NCI-H2107 treated with DMSO at 0.1 percent for 48 hours (cell line): Measurements from ENCODE around the gene SBNO2.

Source experiments
- DNase-seq: peaks from one replicate; lab custom pipeline; 2025; ENCODE audit not compliant: unreplicated experiment; lab: John Stamatoyannopoulos, UW

SBNO2 gene

DNA sequence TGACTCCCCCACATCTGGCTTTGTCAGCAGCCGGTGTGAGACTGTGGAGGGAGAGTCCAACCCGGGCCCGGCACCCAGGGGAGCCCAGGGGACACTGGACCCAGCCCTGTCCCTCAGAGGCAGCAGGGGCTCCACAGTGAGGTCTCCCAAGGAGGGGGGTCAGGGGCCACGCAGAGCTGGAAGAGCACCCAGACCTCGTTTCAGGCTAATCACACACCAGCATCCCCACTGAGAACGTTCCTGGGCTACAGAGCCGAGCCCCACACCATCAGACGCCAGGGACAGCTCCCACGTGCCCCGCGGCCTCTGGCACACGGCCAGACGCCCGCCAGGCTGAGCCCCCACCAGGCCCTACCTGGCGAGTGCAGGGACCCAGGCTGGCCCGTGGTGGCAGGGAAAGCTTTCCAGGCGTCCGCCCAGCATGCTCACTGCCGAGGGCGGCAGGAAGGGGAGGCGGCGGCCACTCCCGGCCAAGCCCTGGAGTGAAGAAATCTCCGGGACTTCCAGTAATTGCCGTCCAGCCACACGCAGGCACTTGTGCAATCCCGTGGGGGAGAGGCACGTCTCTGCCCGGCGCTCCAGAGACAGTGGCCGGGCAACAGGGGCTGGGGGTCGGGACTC is 19.2 kb downstream of the SBNO2 start:
- no peak for DNase-seq

DNA sequence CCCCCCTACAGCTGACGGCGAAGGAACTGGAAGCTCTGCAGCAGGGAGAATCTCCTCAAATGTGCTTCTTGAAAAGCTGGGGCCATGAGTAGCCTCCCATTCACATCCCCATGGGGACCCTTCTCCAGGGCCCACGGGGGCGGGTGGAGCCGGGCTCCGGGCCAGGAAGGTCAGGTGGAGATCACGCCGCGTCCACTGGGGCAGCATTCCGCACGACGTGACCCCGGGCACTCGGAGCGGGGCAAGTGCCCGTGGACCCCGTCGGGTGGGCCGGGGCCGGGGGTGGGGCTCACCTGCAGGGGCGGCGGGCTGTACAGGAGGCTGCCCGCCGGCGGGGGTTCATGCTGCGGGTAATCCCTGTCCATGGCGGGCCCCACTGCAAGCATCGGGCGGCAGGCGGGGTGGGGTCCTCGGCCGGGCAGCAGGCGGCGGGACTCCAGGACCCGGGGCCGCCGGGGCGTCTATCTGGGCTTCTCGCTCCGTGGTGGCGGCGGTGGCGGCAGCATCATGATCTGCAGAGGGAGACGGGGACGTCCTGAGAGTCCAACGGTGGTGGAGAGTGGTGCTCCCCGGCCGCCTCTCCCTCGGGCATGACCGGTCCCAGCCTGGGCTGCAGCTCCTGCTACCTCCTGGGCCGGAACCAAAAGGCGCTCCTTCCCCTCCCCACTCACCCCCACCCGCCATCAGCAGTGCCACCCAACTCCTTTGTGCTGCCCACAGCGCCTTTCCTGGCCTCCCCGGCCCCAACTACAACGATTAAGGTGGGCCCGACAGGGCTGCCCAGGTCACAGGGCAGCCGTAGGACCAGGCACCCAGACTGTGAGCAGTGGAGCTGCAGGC is 20.0 kb downstream of the SBNO2 start:
- DNase-seq: no peak

DNA sequence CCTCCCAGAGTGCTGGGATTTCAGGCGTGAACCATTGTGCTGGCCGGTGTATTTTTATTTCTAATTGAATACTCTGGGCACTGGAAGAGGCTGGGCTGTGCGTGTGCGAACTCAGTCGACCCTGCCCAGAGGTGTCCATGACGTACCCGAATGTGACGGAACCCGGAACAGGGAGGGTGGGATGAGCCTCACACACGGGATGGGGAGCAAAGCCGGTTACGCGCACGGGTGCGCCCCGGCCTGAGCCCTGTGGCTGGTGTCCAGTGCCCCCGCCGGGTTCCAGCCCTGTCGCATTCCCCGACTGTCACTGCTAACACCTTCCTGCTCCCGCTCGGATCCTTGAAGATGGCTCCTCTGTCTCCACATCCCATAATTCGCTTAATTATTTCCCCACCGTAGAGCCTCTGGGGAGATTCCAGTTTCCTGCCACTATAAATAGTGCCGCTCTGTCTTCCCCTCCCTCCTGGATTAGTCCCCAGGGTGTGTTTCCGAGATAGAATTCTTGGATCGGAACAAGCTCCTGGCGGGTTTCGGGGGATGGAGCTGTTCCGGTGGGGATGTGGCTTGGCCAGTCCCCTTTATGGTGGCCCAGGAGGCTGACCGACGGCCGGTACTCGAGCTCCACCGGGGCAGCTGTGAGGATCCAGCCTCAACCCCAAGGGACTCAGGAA is 22.0 kb downstream of the SBNO2 start:
- DNase-seq: no peak

DNA sequence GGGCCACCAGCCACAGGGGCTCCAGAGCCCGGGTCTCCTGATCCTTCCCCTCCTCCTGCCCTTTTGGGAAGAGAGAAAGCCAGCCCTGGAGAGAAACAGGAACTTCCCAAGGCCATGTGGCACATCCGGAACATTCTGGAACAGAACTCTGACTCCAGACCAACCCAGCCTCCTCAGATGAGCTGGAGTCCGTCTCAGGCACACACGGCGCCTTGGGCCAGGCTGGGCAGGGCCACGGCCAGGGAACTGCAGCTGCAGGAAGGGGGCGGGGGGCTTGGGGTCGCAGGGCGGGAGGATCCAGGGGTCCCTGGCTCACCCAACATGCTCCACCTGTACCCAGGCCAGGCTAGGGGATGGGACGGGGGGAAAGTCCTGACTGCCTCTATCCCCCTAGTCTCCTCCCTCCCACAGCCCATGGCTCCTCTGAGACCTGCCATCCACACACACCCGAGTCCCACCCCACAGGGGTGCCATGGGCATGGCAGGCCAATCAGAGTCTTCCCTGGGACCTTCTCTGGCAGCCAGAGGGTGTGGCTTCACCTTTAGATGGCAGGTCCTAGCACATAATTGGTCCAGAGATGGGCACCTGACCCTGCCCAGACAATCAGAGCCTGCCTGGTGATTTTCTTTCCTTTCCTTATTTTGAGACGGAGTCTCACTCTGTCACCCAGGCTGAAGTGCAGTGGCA is 22.9 kb downstream of the SBNO2 start:
- no peak for DNase-seq

- no peak for DNase-seq
Observed at GRCh38 chr19:1150333-1151036, 23.6 kb downstream of the SBNO2 start.

- DNase-seq: no peak
Observed at GRCh38 chr19:1149259-1150045, 24.6 kb downstream of the SBNO2 start.

- DNase-seq: no peak
Observed at GRCh38 chr19:1147934-1148549, 26.0 kb downstream of the SBNO2 start.

GRCh38 chr19:1146858-1147780 is 26.9 kb downstream of the SBNO2 start:
- DNase-seq: no peak

DNA sequence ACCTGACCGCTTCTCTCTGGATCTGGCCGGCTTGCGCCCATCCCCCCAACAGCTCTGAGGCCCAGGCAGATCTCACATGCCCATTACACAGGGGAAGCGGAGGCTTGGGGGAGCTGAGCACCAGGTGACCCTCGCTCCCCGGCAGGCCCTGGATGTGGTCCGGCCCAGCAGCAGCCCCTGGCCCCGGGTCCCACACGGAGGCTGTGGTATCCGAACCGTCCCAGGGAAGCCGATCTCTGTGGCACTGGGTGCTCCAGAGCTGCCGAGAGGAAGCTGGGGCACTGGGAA is 27.7 kb downstream of the SBNO2 start:
- no peak for DNase-seq

- DNase-seq: no peak
Observed at GRCh38 chr19:1145635-1146411, 28.2 kb downstream of the SBNO2 start.

GRCh38 chr19:1144741-1145140 is 29.3 kb downstream of the SBNO2 start:
- DNase-seq: no peak

DNA sequence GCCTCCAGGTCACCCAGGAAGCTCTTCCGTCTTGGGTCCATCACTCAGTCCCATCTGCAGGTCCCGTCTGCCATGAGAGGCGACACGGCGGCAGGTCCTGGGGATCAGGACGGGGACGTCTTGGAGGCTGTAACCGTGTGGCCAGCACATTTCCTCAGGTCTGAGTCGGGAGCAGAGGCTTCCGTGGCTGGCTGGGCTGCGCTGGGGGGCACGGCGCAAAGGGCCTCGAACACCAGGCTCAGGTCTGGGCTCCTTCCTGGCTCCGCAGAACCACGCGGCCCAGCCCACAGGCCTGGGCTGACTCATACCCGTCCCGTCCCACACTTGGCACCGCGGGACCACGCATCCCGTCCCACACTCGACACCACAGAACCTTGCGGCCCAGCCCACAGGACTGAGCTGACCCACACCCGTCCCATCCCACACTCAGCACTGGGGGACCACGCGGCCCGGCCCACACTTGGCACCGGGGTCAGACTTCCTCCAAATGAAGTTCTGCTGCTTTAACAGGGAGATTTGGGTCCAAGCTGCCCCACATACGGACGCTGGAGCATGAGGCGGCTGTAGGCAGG is 30.2 kb downstream of the SBNO2 start:
- no peak for DNase-seq

- DNase-seq: no peak
Observed at GRCh38 chr19:1141944-1142343, 32.1 kb downstream of the SBNO2 start.

DNA sequence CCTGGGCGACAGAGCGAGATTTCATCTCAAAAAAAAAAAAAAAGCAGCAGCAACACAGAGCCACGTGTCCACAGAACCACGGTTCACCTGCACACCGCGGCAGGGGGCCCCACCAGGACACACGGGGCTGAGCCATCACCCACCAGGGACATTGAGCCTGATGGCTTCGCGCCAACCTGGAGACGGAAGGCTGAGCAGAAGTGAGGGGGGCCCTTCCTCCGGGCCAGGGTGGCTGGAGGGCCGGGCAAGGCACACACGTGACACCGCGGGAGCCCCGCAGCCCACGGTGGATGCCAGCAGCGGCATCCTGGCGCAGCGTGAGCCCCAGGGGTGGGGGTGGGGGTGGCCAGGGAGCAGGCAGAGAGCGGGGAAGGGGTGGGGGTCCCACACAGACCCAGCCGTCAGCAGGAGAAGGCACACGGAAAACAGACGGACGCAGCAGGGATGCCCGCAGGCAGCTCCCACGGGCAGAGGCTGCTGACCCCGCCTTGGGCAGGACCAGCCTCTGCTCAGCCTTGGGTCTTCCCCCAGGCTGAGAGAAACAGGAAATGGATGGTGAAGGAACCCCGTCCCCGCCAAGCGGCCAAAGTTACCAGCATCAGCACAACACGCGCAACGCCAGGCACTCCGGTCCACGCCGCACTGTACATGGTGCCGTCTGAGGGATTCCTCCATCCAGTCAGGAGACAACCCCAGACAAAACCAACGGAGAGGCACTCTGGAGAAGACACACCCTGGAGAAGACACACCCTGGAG is 33.6 kb downstream of the SBNO2 start:
- DNase-seq: no peak

DNA sequence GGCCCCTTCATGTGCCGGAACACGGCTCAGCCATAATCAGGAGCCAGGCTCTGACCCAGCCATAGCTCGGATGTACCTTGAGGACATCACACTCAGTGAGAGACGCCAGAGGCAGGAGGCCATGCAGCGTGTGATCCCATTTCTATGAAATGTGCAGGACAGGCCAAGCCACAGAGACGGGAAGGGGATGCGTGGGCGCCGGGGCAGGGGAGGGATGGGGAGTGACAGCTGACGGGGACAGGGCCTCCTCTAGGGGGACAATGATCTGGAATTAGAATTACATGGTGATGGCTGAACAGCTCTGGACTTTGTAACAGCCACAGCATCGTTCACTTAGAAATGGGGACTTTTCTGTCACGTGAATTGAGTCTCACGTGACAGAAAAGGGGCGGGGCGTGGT is 34.9 kb downstream of the SBNO2 start:
- DNase-seq: no peak

DNA sequence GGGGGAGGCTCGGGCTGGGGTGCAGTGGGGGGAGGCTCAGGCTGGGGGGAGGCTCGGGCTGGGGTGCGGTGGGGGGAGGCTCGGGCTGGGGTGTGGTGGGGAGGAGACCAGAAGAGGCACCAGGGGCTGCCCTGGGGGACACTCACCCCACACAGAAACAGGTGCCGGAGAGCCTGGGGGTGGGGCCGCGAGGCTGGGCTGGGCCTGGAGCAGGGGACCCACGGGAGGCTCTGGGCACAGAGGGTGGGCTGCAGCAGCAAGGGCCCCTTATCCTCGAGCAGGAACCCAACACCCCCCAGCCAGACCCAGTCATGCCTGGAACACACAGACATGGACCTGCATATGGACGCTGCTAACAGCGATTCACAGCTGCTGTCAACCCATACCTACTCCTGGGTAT is 35.9 kb downstream of the SBNO2 start:
- no peak for DNase-seq
